Testis (tissue), 3 donors: ENCODE results near the gene SCN11A. TPM values are rescaled to one million over a fixed set of nuclear protein-coding genes. Genes with fewer than 3 reads are reported as not detected.
"Not testable (repeated sequence)": the region's sequence is repeated elsewhere in the genome, so short reads cannot be mapped to it uniquely, and the experiment has no call there.

Experiments
- DNase-seq: peaks from one replicate; pipeline ENCODE4 v3.0.0-alpha.2; 2019
- H3K27ac ChIP-seq, 2 donors: fragments of 200-600 bp; sonication (generic); one replicate each; pipeline ENCODE4 v1.5.1; 2019
- H3K27me3 ChIP-seq: fragments of 200-600 bp; sonication (generic); one replicate; pipeline ENCODE4 v1.5.1; 2019
- H3K36me3 ChIP-seq: fragments of 200-600 bp; sonication (generic); one replicate; pipeline ENCODE4 v1.5.1; 2017; ENCODE audit warnings: low read depth; ENCODE audit errors: missing control alignments
- H3K4me1 ChIP-seq: fragments of 200-600 bp; sonication (generic); one replicate; pipeline ENCODE4 v1.5.1; 2019
- H3K4me3 ChIP-seq, 2 donors: fragments of 200-600 bp; sonication (generic); one replicate each; pipeline ENCODE4 v1.5.1; 2017 to 2019
- H3K9me3 ChIP-seq: fragments of 200-600 bp; sonication (generic); one replicate; pipeline ENCODE4 v1.5.1; 2017
- CTCF ChIP-seq, 3 experiments: fragments of 450-650 bp in 2 of 3; fragments of 200-600 bp in 1 of 3; sonication (generic) in 1 of 3; IDR thresholded peaks; one replicate each; pipeline ENCODE4 v1.5.1; 2016 to 2019; ENCODE audit warnings: antibody characterized with exemption in 3 of 3, mild to moderate bottlenecking in 2 of 3, moderate library complexity in 1 of 3
- POLR2A ChIP-seq: fragments of 450-650 bp; IDR thresholded peaks from one replicate; pipeline ENCODE4 v1.6.1; 2017; ENCODE audit warnings: antibody characterized with exemption, mild to moderate bottlenecking, moderate library complexity
- WGBS, 2 donors: methylation state at CpG; one replicate each; pipeline ENCODE4 v1.1.5; 2018; 5-methylcytosine and 5-hydroxymethylcytosine counted together
- intact Hi-C: fragments of 100-400 bp; cut with DNase I; formaldehyde crosslinking; loops from one replicate; pipeline ENCODE4 v1.15.1; 2023; ENCODE audit warnings: low total_unique reads
- polyA plus RNA-seq: library from polyadenylated mRNA; stranded (reverse); fragments of 350-450 nt; fragmentation: Illumina TruSeq; extraction: RNeasy Lipid Tissue Mini Kit (QIAGEN cat#74804); gene quantifications from one replicate; pipeline ENCODE4 v1.2.3, GENCODE V29; 2014; ENCODE audit warnings: low read depth, low replicate concordance; ENCODE audit not compliant: insufficient read depth
- total RNA-seq, 2 donors: library from RNA; depleted of rRNA; stranded (reverse); fragments of >200 nt; gene quantifications; one replicate each; pipeline ENCODE4 v1.2.3, GENCODE V29; 2016

SCN11A gene
- total and polyA plus RNA-seq, 3 donors from 2014 or later: 1.8 to 3.5 (median 3.0) TPM

- WGBS, 2 donors: 90 to 91% methylated on average over 3 of the region's 3 CpGs
- H3K9me3 ChIP-seq: no peaks in the 10 kb centered on the region
- intact Hi-C loops: no loop called here
- no peak overlapping the region for H3K27ac ChIP-seq
- H3K27me3 ChIP-seq: no peaks in the 10 kb centered on the region
- no peak for DNase-seq
- no peak overlapping the region for H3K4me3 ChIP-seq
- no peaks in the 10 kb centered on the region for H3K36me3 ChIP-seq
- H3K4me1 ChIP-seq: no peaks in the 10 kb centered on the region
- TF ChIP-seq CTCF (IDR thresholded peaks at IDR 0.05) (no peak), POLR2A (no peak)
Measured at GRCh38 chr3:39063143-39063542, 11.4 kb upstream of the SCN11A start.

GRCh38 chr3:39062180-39062579 is 10.4 kb upstream of the SCN11A start:
- no peak overlapping the region for H3K4me3 ChIP-seq
- intact Hi-C loops: no loop called here
- WGBS, 2 donors: 76 to 78% methylated on average over 1 of the region's 1 CpG

DNA sequence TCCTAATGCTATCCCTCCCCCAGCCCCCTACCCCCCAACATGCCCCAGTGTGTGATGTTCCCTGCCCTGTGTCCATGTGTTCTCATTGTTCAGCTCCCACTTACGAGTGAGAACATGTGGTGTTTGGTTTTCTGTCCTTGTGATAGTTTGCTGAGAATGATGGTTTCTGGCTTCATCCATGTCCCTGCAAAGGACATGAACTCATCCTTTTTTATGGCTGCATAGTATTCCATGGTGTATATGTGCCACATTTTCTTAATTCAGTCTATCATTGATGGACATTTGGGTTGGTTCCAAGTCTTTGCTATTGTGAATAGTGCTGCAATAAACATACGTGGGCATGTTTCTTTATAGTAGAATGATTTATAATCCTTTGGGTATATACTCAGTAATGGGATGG is 9.5 kb upstream of the SCN11A start:
- H3K27ac ChIP-seq, H3K27me3 ChIP-seq, H3K4me3 ChIP-seq, H3K36me3 ChIP-seq, intact Hi-C loops, H3K9me3 ChIP-seq, H3K4me1 ChIP-seq, DNase-seq: not testable (repeated sequence)
- 91 to 100% methylated on average over 2 of the region's 2 CpGs for WGBS, 2 donors

More at GRCh38 chr3:39062180-39062579, 10.4 kb upstream of the SCN11A start:
- Histone ChIP-seq H3K27ac (no peak overlapping the region), H3K36me3 (no peaks in the 10 kb centered on the region), H3K27me3 (no peaks in the 10 kb centered on the region), H3K9me3 (no peaks in the 10 kb centered on the region), H3K4me1 (no peaks in the 10 kb centered on the region)
- DNase-seq: no peak
- no peak for TF ChIP-seq CTCF (IDR thresholded peaks at IDR 0.05)
- no peak for TF ChIP-seq POLR2A

DNA sequence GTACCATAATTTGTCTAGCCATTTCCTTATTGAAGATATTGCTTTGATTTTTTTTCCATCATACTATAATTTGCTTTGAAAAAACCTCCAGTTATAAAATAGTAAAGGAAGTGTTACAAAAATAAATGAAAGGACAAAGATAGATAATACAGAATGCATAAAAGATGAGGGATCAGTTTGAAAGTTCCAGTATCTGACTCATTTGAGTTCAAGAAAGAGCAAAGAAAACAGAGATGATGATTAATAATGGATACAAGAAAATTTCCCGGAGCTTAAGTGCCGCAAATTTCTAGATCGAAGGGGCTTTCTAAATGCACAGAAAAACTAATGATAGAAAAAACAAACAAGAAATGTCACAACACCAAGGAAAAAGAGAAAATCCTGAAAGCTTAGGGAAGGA is 4.4 kb upstream of the SCN11A start:
- no peak overlapping the region for H3K4me3 ChIP-seq
- H3K9me3 ChIP-seq: no peaks in the 10 kb centered on the region
- no peaks in the 10 kb centered on the region for H3K27me3 ChIP-seq
- TF ChIP-seq CTCF (IDR thresholded peaks at IDR 0.05) (no peak), POLR2A (no peak)
- peaks cover 8% of the 10 kb centered on the region for H3K4me1 ChIP-seq
- intact Hi-C loops: no loop called here
- no peaks in the 10 kb centered on the region for H3K36me3 ChIP-seq
- H3K27ac ChIP-seq: no peak overlapping the region
- WGBS, 2 donors: 87 to 89% methylated on average over 3 of the region's 3 CpGs
- no peak for DNase-seq

DNA sequence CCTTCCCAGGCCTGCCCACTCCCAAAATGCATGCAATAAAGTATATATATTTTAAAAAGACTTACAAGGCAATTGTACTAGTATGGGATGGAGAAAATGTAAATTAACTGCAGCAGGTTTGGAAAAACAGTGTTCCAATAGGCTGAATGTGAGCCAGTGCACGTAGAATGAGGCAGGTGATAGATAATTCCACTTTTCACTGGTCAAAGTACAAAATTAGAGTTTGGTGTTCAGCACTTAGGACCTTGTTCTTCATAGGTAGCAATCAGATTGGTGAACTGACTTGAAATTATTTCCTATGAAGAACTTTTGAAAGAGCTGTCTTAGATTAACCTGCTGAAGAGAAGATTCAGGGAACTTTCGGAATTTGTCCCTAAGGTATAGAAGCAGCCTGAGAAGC is 2.0 kb upstream of the SCN11A start:
- no peak for DNase-seq
- Histone ChIP-seq H3K9me3 (no peaks in the 10 kb centered on the region), H3K27me3 (no peaks in the 10 kb centered on the region), H3K27ac (no peak overlapping the region), H3K4me1 (peaks cover 12% of the 10 kb centered on the region), H3K36me3 (no peaks in the 10 kb centered on the region), H3K4me3 (no peak overlapping the region)
- intact Hi-C loops: no loop called here
- WGBS, 2 donors: 69 to 70% methylated on average over 2 of the region's 2 CpGs
- TF ChIP-seq POLR2A (no peak), CTCF (IDR thresholded peaks at IDR 0.05) (no peak)
